Measurements from ENCODE around the gene ODF2L. TPM values are rescaled to one million over a fixed set of nuclear protein-coding genes. Genes with fewer than 3 reads are reported as not detected.

ODF2L gene
- total and polyA plus RNA-seq, 12 donors, result 6.2 to 55.2 (median 8.4) TPM

DNA sequence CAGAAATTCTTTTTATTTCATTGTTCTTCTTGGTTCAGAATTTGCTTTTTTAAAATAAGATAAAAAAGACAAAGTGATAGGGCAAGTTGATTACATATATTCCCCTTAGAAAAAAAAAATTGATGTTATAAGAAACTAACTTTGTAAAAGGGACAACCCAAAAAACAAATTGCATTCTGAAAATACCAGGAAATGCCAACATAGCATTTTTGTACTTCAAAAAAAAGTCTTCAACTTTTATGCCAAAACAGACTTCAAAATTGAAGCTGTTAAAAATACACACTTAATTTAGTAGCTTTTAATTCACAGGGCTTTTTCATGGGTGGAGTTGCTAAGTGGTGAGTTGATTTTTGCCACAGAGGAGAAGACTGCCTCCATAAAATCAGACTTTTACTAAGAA is 70.9 kb downstream of the ODF2L start:
- H3K27me3 ChIP-seq, result no peaks in the 10 kb centered on the region
- no peak overlapping the region for H3K27ac ChIP-seq
- H3K4me1 ChIP-seq, result no peaks in the 10 kb centered on the region
- no peaks in the 10 kb centered on the region for H3K9me3 ChIP-seq
- intact Hi-C loops (cut with DNase I), result no loop called here
- TF ChIP-seq, protein P1, sequence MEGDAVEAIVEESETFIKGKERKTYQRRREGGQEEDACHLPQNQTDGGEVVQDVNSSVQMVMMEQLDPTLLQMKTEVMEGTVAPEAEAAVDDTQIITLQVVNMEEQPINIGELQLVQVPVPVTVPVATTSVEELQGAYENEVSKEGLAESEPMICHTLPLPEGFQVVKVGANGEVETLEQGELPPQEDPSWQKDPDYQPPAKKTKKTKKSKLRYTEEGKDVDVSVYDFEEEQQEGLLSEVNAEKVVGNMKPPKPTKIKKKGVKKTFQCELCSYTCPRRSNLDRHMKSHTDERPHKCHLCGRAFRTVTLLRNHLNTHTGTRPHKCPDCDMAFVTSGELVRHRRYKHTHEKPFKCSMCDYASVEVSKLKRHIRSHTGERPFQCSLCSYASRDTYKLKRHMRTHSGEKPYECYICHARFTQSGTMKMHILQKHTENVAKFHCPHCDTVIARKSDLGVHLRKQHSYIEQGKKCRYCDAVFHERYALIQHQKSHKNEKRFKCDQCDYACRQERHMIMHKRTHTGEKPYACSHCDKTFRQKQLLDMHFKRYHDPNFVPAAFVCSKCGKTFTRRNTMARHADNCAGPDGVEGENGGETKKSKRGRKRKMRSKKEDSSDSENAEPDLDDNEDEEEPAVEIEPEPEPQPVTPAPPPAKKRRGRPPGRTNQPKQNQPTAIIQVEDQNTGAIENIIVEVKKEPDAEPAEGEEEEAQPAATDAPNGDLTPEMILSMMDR (IDR thresholded peaks at IDR 0.05), result no peak
- DNase-seq, result no peak
- H3K4me3 ChIP-seq, result no peak overlapping the region
- H3K36me3 ChIP-seq, result no peaks in the 10 kb centered on the region
- ATAC-seq, result no peak

DNA sequence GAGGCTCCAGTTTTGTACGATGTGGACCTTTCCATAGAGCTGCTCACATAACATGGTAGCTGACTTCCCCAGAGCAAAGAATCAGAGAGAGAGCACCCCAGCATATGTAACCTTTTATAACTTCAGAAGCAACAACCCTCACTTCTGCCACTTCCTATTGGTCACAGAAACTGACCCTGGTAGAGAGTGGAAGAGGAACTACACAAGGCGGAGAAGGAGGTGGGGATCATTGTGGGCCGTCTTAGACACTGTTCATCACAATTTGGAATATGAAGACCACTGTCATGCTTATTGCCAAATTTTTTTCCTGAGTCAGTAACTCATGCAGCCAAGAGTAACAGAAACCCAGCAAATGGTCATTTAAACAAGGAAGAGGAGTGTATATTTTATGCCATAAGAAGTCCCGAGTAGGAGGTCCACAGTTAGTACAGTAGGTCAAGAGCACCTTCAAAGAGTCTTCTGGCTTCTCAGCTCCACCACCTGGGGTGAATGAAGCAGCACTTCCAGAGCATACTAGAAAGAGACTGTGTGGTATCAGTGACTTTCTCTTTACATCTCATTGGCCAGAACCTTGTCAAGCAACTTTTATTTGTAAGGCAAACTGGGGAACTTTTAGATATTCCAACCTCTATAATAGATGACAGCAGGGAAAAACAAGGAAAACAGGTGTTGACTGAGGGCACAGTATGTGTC is 71.8 kb downstream of the ODF2L start:
- H3K27ac ChIP-seq, result no peak overlapping the region
- ATAC-seq, result no peak
- H3K27me3 ChIP-seq, result no peaks in the 10 kb centered on the region
- H3K4me1 ChIP-seq, result no peaks in the 10 kb centered on the region
- no peaks in the 10 kb centered on the region for H3K36me3 ChIP-seq
- TF ChIP-seq, protein P1 (IDR thresholded peaks at IDR 0.05), result no peak
- DNase-seq, result no peak
- 80 to 83% methylated on average over 4 of the region's 4 CpGs for WGBS, 2 donors
- no peaks in the 10 kb centered on the region for H3K9me3 ChIP-seq
- no peak overlapping the region for H3K4me3 ChIP-seq
- intact Hi-C loops (cut with DNase I), result no loop called here

DNA sequence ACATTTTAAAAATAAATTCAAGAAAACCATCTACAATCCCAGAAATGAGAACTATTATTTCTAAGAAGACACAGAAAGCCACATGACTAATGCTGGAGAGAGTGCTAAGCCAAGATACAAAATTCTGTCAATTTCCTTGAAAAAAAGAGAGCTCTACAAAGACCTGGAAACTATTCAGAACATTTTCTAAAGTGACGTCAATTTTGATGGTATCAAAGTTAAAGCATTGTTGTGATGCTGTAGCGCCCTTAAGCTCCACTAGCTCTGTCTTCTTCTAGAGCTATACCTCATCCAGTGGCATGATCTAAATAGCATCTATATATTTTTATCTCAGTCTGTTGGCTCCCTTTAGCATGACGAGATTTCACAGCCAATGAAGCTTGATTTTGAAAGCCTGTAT is 73.9 kb downstream of the ODF2L start:
- Histone ChIP-seq H3K4me1 (no peaks in the 10 kb centered on the region), H3K27me3 (no peaks in the 10 kb centered on the region), H3K27ac (no peak overlapping the region), H3K9me3 (no peaks in the 10 kb centered on the region), H3K36me3 (no peaks in the 10 kb centered on the region), H3K4me3 (no peak overlapping the region)
- TF ChIP-seq, protein P1 (IDR thresholded peaks at IDR 0.05), result no peak
- intact Hi-C loops (cut with DNase I), result no loop called here
- DNase-seq (no peak), ATAC-seq (no peak)
- WGBS, 2 donors, result 68 to 80% methylated on average over 3 of the region's 3 CpGs

DNA sequence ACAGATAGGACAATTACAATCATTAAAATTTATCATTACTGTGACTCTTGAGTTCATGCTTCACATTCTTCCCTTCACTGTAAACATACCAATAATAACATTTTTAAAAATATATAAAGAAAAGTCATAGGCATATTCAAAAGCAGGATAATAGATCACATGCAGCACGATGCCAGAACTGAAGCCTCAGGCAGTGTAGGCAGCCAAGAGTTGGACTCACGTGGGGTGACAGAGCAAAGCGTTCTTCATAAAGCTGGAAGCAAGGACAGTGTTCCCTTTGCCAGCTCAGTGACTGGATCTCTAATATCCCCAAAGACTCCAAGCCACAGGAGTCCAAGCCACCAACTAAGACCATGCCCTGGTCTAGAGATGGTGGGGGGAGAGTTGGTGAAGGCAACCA is 77.7 kb downstream of the ODF2L start:
- H3K9me3 ChIP-seq, result no peaks in the 10 kb centered on the region
- intact Hi-C loops (cut with DNase I), result no loop called here
- 78 to 79% methylated on average over 3 of the region's 3 CpGs for WGBS, 2 donors
- no peaks in the 10 kb centered on the region for H3K4me1 ChIP-seq
- H3K27me3 ChIP-seq, result no peaks in the 10 kb centered on the region
- ATAC-seq (no peak), DNase-seq (no peak)
- no peak overlapping the region for H3K27ac ChIP-seq
- TF ChIP-seq, protein P1 (IDR thresholded peaks at IDR 0.05), result no peak
- no peaks in the 10 kb centered on the region for H3K36me3 ChIP-seq
- H3K4me3 ChIP-seq, result no peak overlapping the region

Measured in heart right ventricle (tissue), 16 donors.